ENCODE data around the gene TTLL11. TPM values are rescaled to one million over a fixed set of nuclear protein-coding genes. Genes with fewer than 3 reads are reported as not detected.

Gene TTLL11
- polyA plus RNA-seq, 1 of the 3 experiments (the other 2 are of a cell fraction), result 6.8 TPM

- Histone ChIP-seq H3K9me3 (no peaks in the 10 kb centered on the region), H3K27ac (ENCODE audit: low read depth in 2 of 2, low read length in 1 of 2) (peak overlapping the region; percentile 56 to 99; a peak in 3 of 4 replicates), H3K4me2 (peak overlapping the region; percentile 54), H3K4me1 (ENCODE audit: control insufficient read depth in 1 of 2, insufficient read depth in 2 of 2, low read depth in 1 of 2, low read length in 1 of 2) (peaks cover 14 to 35% of the 10 kb centered on the region in 2 experiments), H3K9ac (peak overlapping the region; percentile 63), H2AFZ (ENCODE audit: low read depth) (0 out of 2 replicates have a peak overlapping the region, but pooled peaks have one; percentile 5), H4K20me1 (ENCODE audit: insufficient read depth) (no peaks in the 10 kb centered on the region), H3F3A (replicated peaks; ENCODE audit: insufficient read depth) (peaks cover 27% of the 10 kb centered on the region), H3K9me2 (no peaks in the 10 kb centered on the region), H3K4me3 (ENCODE audit: low read depth in 2 of 2, low read length in 1 of 2) (no peak overlapping the region), H3K36me3 (replicated peaks in 1 of 2; ENCODE audit: control insufficient read depth in 1 of 2, insufficient read depth in 2 of 2, low read length in 1 of 2) (peaks cover 0 to 6% of the 10 kb centered on the region in 2 experiments), H3K79me2 (ENCODE audit: insufficient read depth) (peaks cover 69% of the 10 kb centered on the region), H3K27me3 (ENCODE audit: insufficient read depth) (no peaks in the 10 kb centered on the region)
- WGBS (ENCODE audit: low lambda C conversion rate), result 41% methylated on average over 5 of the region's 5 CpGs
- no peak for TF ChIP-seq GATA2 (CRISPR knock-in tag; IDR thresholded peaks at IDR 0.05)
- TF ChIP-seq POLR2AphosphoS5 (IDR thresholded peaks at IDR 0.05; ENCODE audit: low read depth, low read length), result no peak
- 0 out of 2 replicates have a peak, but pooled peaks have one; percentile 12 for TF ChIP-seq TEAD4 (IDR thresholded peaks at IDR 0.05; ENCODE audit: borderline replicate concordance, insufficient read depth)
- TF ChIP-seq FOSL2 (IDR thresholded peaks at IDR 0.05; ENCODE audit: borderline replicate concordance, low read depth), result peak; percentile 41; the same call in 1 of the 2 replicates
- peak; percentile 41 for TF ChIP-seq TCF12 (IDR thresholded peaks at IDR 0.05)
- peak; percentile 87 for TF ChIP-seq MEF2A (IDR thresholded peaks at IDR 0.05; ENCODE audit: borderline replicate concordance, low read depth)
- TF ChIP-seq RXRA (IDR thresholded peaks at IDR 0.05; ENCODE audit: borderline replicate concordance, low read depth), result 0 out of 2 replicates have a peak, but pooled peaks have one; percentile 22
- no peak for TF ChIP-seq ZBTB33 (IDR thresholded peaks at IDR 0.05; ENCODE audit: borderline replicate concordance, low read depth)
- peak; percentile 39; the same call in 1 of the 2 replicates for TF ChIP-seq JUND (IDR thresholded peaks at IDR 0.05)
- 0 out of 4 replicates have a peak, but pooled peaks of 1 of the 2 experiments have one; percentile 35 for TF ChIP-seq EP300 (IDR thresholded peaks at IDR 0.05; ENCODE audit: borderline replicate concordance in 1 of 2, low read depth in 1 of 2, low read length in 1 of 2)
- ChIA-PET CTCF (interaction anchor here (1.7 kb wide), 1 partner anchor 14 kb away, joined by 4 read pairs; no protein-coding TSS in a partner anchor), POLR2A (no interaction called here)
- DNase-seq, result no peak
Observed at GRCh38 chr9:121944711-121945191, 148.4 kb downstream of the TTLL11 start.

GRCh38 chr9:121943463-121943862, 149.6 kb downstream of the TTLL11 start:
- Histone ChIP-seq H4K20me1 (ENCODE audit: insufficient read depth) (no peaks in the 10 kb centered on the region), H3K9me3 (no peaks in the 10 kb centered on the region), H3K9ac (peak overlapping the region; percentile 63; the same call in 1 of the 2 replicates), H3K36me3 (replicated peaks in 1 of 2; ENCODE audit: control insufficient read depth in 1 of 2, insufficient read depth in 2 of 2, low read length in 1 of 2) (peaks cover 0 to 6% of the 10 kb centered on the region in 2 experiments), H3K4me2 (0 out of 2 replicates have a peak overlapping the region, but pooled peaks have one; percentile 54), H3K4me3 (ENCODE audit: low read depth in 2 of 2, low read length in 1 of 2) (no peak overlapping the region), H3K9me2 (no peaks in the 10 kb centered on the region), H3K27ac (ENCODE audit: low read depth in 2 of 2, low read length in 1 of 2) (peak overlapping the region in 1 of 2 experiments; percentile 99; a peak in 2 of 4 replicates), H2AFZ (ENCODE audit: low read depth) (no peak overlapping the region), H3K27me3 (ENCODE audit: insufficient read depth) (no peaks in the 10 kb centered on the region), H3K4me1 (ENCODE audit: control insufficient read depth in 1 of 2, insufficient read depth in 2 of 2, low read depth in 1 of 2, low read length in 1 of 2) (peaks cover 14 to 35% of the 10 kb centered on the region in 2 experiments), H3F3A (replicated peaks; ENCODE audit: insufficient read depth) (peaks cover 27% of the 10 kb centered on the region), H3K79me2 (ENCODE audit: insufficient read depth) (peaks cover 57% of the 10 kb centered on the region)
- ChIA-PET CTCF (no interaction called here), POLR2A (no interaction called here)
- no peak for DNase-seq
- TF ChIP-seq FOXM1 (IDR thresholded peaks at IDR 0.05; ENCODE audit: low read depth) (no peak), CHD2 (IDR thresholded peaks at IDR 0.05; ENCODE audit: low read length, partially characterized antibody) (no peak), MEF2A (IDR thresholded peaks at IDR 0.05; ENCODE audit: borderline replicate concordance, low read depth) (no peak), USF2 (IDR thresholded peaks at IDR 0.05; ENCODE audit: borderline replicate concordance, low read depth, low read length) (no peak), RCOR1 (IDR thresholded peaks at IDR 0.05; ENCODE audit: low read length) (no peak), NFIC (IDR thresholded peaks at IDR 0.05; ENCODE audit: borderline replicate concordance) (no peak), PBX3 (IDR thresholded peaks at IDR 0.05) (no peak), FOSL2 (IDR thresholded peaks at IDR 0.05; ENCODE audit: borderline replicate concordance, low read depth) (no peak)
- 93% methylated on average over 2 of the region's 2 CpGs for WGBS (ENCODE audit: low lambda C conversion rate)

All from SK-N-SH (cell line).